CD4-positive, alpha-beta T cell (primary cell): ENCODE measurements around the gene PRKCB. TPM values are rescaled to one million over a fixed set of nuclear protein-coding genes. Genes with fewer than 3 reads are reported as not detected.
A peak's percentile ranks its signal among the peaks of the same experiment; 100 is the strongest.

Experiments used
- ATAC-seq: fragments of 200-7000 bp; cut with Tn5 transposase; one replicate; pipeline ENCODE4 v1.10.0; 2022; ENCODE audit warnings: mild to moderate bottlenecking; ENCODE audit not compliant: poor library complexity
- CTCF ChIA-PET: fragments of 350-600 bp; sonication (Branson Sonifier 250); formaldehyde crosslinking; loops from one replicate; lab custom pipeline; 2021; ENCODE audit warnings: antibody characterized with exemption, inconsistent platforms; lab: Charles Lee
- POLR2A ChIA-PET: fragments of 350-600 bp; sonication (Branson Sonifier 250); formaldehyde crosslinking; loops from one replicate; lab custom pipeline; 2021; ENCODE audit warnings: antibody characterized with exemption, inconsistent platforms; lab: Charles Lee
- DNase-seq, 14 experiments: peaks; one replicate each; pipeline ENCODE4 v3.0.0-alpha.2; 2013 to 2020; ENCODE audit warnings: mixed read lengths in 2 of 14
- H3K27ac ChIP-seq, 2 donors: one replicate each; pipeline versions ENCODE4 v1.5.1 to v1.7.0; 2013; ENCODE audit warnings: low read length in 2 of 2, low read depth in 1 of 2, mild to moderate bottlenecking in 1 of 2
- H3K27me3 ChIP-seq, 2 experiments: 1 replicate in 1 of 2; 2 replicates in 1 of 2; pipeline versions ENCODE4 v1.6.1 to v1.7.0; 2013; ENCODE audit warnings: low read length in 2 of 2, control low read depth in 1 of 2, mild to moderate bottlenecking in 1 of 2, moderate library complexity in 1 of 2; ENCODE audit not compliant: insufficient read depth in 2 of 2, control insufficient read depth in 1 of 2
- H3K36me3 ChIP-seq: one replicate; pipeline ENCODE4 v1.6.1; 2013; ENCODE audit warnings: low read length, control low read depth; ENCODE audit not compliant: insufficient read depth
- H3K4me1 ChIP-seq: one replicate; pipeline ENCODE4 v1.6.1; 2013; ENCODE audit warnings: low read length, control low read depth; ENCODE audit not compliant: insufficient read depth
- H3K4me3 ChIP-seq: one replicate; pipeline ENCODE4 v1.5.1; 2013; ENCODE audit warnings: mild to moderate bottlenecking, low read length, moderate library complexity
- H3K9me3 ChIP-seq, 2 experiments: 1 replicate in 1 of 2; 2 replicates in 1 of 2; pipeline versions ENCODE4 v1.6.1 to v1.7.0; 2013; ENCODE audit warnings: low read length in 2 of 2, mild to moderate bottlenecking in 2 of 2, control low read depth in 1 of 2, moderate library complexity in 1 of 2; ENCODE audit not compliant: control insufficient read depth in 1 of 2, insufficient read depth in 1 of 2
- H3K27ac Mint-ChIP-seq: one replicate; pipeline ENCODE4 v1.8.0; 2020; ENCODE audit warnings: mixed read lengths
- H3K27me3 Mint-ChIP-seq: one replicate; pipeline ENCODE4 v1.8.0; 2021; ENCODE audit warnings: mixed read lengths
- H3K36me3 Mint-ChIP-seq: one replicate; pipeline ENCODE4 v1.8.0; 2021; ENCODE audit warnings: low read depth, mixed read lengths
- H3K4me1 Mint-ChIP-seq: one replicate; pipeline ENCODE4 v1.8.0; 2021; ENCODE audit warnings: low read depth, mixed read lengths
- H3K4me3 Mint-ChIP-seq: one replicate; pipeline ENCODE4 v1.8.0; 2020; ENCODE audit warnings: mild to moderate bottlenecking, mixed read lengths
- H3K9me3 Mint-ChIP-seq: one replicate; pipeline ENCODE4 v1.8.0; 2020; ENCODE audit warnings: mixed read lengths
- CTCF ChIP-seq: fragments of 200-600 bp; IDR thresholded peaks from one replicate; pipeline ENCODE4 v1.8.0; 2022; ENCODE audit warnings: antibody characterized with exemption, mild to moderate bottlenecking
- intact Hi-C, 2 experiments: fragments of 100-400 bp; cut with DNase I in 1 of 2; cut with micrococcal nuclease in 1 of 2; formaldehyde crosslinking; loops; one replicate each; pipeline versions ENCODE4 v1.15.1 to v1.9.0; 2023 to 2025; cut with DNase I, micrococcal nuclease
- total RNA-seq, 174 experiments: library from RNA in 2 of 174; stranded (reverse) in 2 of 174; gene quantifications; one replicate each; pipeline ENCODE4 v1.2.3 and lab custom pipeline; 2021 to 2026

The PRKCB gene
- total RNA-seq, 2 experiments from 2014 or later, result 64.7 TPM

- Histone ChIP-seq H3K27ac (no peak overlapping the region), H3K27me3 (no peaks in the 10 kb centered on the region), H3K9me3 (no peaks in the 10 kb centered on the region), H3K4me1 (peaks cover 38% of the 10 kb centered on the region), H3K36me3 (no peaks in the 10 kb centered on the region), H3K4me3 (no peak overlapping the region)
- H3K4me1 Mint-ChIP-seq, result peaks cover 71% of the 10 kb centered on the region
- ChIA-PET CTCF (interaction anchor here (1.0 to 1.3 kb wide), 2 partner anchors 11 to 16 kb away, joined by 3 read pairs; no protein-coding TSS in a partner anchor), POLR2A (interaction anchor here (0.9 to 1.3 kb wide), 4 partner anchors 9 to 140 kb away, joined by 3 to 5 read pairs (median 4); no protein-coding TSS in a partner anchor)
- H3K27ac Mint-ChIP-seq, result peak overlapping the region; percentile 75
- H3K36me3 Mint-ChIP-seq, result no peaks in the 10 kb centered on the region
- no peak for DNase-seq
- TF ChIP-seq CTCF, result no peak
- H3K4me3 Mint-ChIP-seq, result no peak overlapping the region
- intact Hi-C loops, result no loop called here
- H3K9me3 Mint-ChIP-seq, result no peaks in the 10 kb centered on the region
- H3K27me3 Mint-ChIP-seq, result no peaks in the 10 kb centered on the region
- no peak for ATAC-seq
Observed at GRCh38 chr16:23943604-23944003, 107.8 kb downstream of the PRKCB start.

DNA sequence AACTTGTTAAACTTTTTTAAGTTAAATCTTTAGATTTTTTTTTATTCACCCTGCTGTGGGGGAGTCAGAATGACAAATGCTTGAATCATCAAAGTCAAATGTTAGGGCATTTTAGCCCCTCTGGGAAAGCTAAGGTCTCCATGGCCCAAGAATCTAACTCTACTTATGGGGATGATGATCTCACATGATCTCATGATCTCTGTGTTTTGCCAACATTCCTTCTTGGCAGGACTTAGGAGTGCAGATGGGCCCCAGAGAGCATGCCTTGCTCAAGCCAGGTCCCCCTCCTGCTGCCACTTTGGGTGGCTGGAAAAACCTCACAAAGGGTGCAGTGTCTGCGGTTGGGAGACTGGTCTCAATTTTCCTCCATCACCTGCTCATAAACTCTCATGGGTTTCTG, 108.6 kb downstream of the PRKCB start:
- Mint-ChIP-seq H3K36me3 (no peaks in the 10 kb centered on the region), H3K27ac (peak overlapping the region; percentile 89), H3K4me1 (peaks cover 77% of the 10 kb centered on the region), H3K9me3 (no peaks in the 10 kb centered on the region), H3K27me3 (no peaks in the 10 kb centered on the region), H3K4me3 (no peak overlapping the region)
- H3K9me3 ChIP-seq, result no peaks in the 10 kb centered on the region
- no peak for TF ChIP-seq CTCF
- H3K27ac ChIP-seq, result no peak overlapping the region
- intact Hi-C loops, result no loop called here
- ATAC-seq (no peak), DNase-seq (no peak)
- H3K36me3 ChIP-seq, result no peaks in the 10 kb centered on the region
- H3K27me3 ChIP-seq, result no peaks in the 10 kb centered on the region
- H3K4me1 ChIP-seq, result peaks cover 45% of the 10 kb centered on the region
- ChIA-PET POLR2A (interaction anchor here (0.9 to 1.3 kb wide), 3 partner anchors 8 to 141 kb away, joined by 4 to 5 read pairs (median 4); no protein-coding TSS in a partner anchor), CTCF (interaction anchor here (1.0 to 1.3 kb wide), 2 partner anchors 10 to 15 kb away, joined by 3 read pairs; no protein-coding TSS in a partner anchor)
- no peak overlapping the region for H3K4me3 ChIP-seq

DNA sequence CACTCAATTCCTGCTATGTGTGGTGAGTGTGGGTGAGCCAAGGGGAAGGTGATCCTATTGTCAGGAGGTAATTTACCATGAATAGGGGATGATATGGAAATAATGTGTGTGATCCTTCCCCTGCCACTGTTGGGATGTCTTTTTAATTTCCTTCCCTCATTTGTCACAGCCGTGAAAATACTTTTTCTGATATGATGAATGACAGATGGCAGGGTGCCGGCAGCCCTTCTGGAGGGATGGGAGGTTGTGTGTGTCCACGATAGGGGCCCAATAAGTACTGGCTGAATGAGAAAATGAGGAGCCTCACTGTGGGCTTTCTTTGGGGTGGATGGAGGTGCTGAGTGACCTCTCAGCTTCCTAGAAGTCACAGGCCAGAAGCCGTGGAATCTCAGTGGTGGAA, 109.5 kb downstream of the PRKCB start:
- intact Hi-C loops, result loop anchor here in 1 of 2 experiments (5.0 kb wide), 1 partner anchor 108 kb away; the partner anchor contains the start of gene PRKCB
- ChIA-PET CTCF (interaction anchor here (0.5 kb wide), 1 partner anchor 1071 kb away, joined by 3 read pairs; no protein-coding TSS in a partner anchor), POLR2A (no interaction called here)
- Mint-ChIP-seq H3K36me3 (no peaks in the 10 kb centered on the region), H3K27ac (peak overlapping the region; percentile 89), H3K27me3 (no peaks in the 10 kb centered on the region), H3K4me1 (peaks cover 79% of the 10 kb centered on the region), H3K4me3 (no peak overlapping the region), H3K9me3 (no peaks in the 10 kb centered on the region)
- Histone ChIP-seq H3K4me3 (no peak overlapping the region), H3K36me3 (no peaks in the 10 kb centered on the region), H3K4me1 (peaks cover 54% of the 10 kb centered on the region), H3K27me3 (no peaks in the 10 kb centered on the region), H3K9me3 (no peaks in the 10 kb centered on the region), H3K27ac (peak overlapping the region in 1 of 2 donors; percentile 1)
- DNase-seq (no peak), ATAC-seq (no peak)
- TF ChIP-seq CTCF, result no peak
